Fibroblast of lung (primary cell): ENCODE data around the gene CTXN3.

Experiments
- CTCF ChIP-seq, 2 donors: IDR thresholded peaks in 1 of 2; conservative IDR thresholded peaks in 1 of 2; 1 replicate in 1 of 2; 2 replicates in 1 of 2; pipeline ENCODE4 v1.5.1; 2011 to 2012; ENCODE audit warnings: low read length in 2 of 2, control low read depth in 1 of 2, inconsistent platforms in 1 of 2, low read depth in 1 of 2, mild to moderate bottlenecking in 1 of 2
- EZH2 ChIP-seq: IDR thresholded peaks from 2 replicates; pipeline ENCODE4 v1.5.1; 2012; ENCODE audit warnings: low read length, control low read depth, mild to moderate bottlenecking; ENCODE audit errors: missing control alignments

GRCh38 chr5:127684726-127685467, 36.0 kb downstream of the CTXN3 start:
- TF ChIP-seq CTCF (conservative IDR thresholded peaks at IDR 0.05 in 1 of 2, IDR thresholded peaks at IDR 0.05 in 1 of 2; ENCODE audit: low read depth in 1 of 2, low read length in 2 of 2) (no peak), EZH2 (no peak)
